ENCODE measurements around the gene TMEM63A.

TMEM63A gene

DNA sequence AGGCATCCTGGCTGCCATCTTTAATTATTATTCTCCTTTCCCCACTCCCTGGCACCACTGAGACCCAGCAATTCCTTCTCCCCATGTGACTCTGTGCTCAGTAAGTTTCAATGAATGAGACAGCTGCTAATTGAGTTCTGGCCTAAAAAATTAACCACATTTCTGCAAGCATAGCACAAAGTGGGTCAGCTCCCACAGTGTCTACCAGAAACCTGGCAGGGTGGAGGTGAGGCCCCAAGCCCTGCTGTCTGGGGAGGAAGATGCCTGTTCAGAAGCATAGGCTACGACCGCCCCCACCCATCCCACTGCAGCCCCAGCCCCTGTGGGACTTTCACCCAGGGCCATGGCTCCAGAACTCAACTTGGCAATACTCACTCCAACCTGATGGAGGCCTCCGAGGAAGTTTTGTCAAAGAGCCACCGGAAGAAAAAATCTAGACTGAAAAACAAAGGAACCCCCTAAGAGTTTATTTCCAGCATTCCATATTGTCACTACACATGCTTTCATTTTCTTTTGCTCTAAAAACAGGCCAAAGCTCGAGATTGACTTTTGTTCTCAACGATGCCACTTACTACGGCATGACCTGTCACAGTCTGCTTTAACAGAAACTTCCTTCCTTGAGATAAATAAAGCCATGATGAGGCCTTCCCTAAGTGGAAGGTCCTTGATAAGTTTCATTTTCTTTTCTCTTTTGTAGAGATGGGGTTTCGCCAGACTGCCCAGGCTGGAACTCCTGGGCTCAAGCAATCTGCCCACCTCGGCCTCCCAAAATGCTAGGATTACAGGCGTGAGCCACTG, 26.5 kb downstream of the TMEM63A start:
- H3K9me3 ChIP-seq (ENCODE audit: control insufficient read depth, low read length): no peaks in the 10 kb centered on the region
- no peaks in the 10 kb centered on the region for H3K27me3 ChIP-seq (ENCODE audit: control insufficient read depth, insufficient read depth, low read length, poor library complexity, severe bottlenecking)
- H3K36me3 ChIP-seq (ENCODE audit: control insufficient read depth, insufficient read depth, low read length): no peaks in the 10 kb centered on the region
- no peak overlapping the region for H3K27ac ChIP-seq (ENCODE audit: insufficient read depth, low read depth, low read length, poor library complexity, severe bottlenecking)
- H3K4me1 ChIP-seq (ENCODE audit: control insufficient read depth, insufficient read depth, low read length): no peaks in the 10 kb centered on the region
- 92 to 94% methylated on average over 10 of the region's 10 CpGs for WGBS, 2 experiments
- H3K4me3 ChIP-seq (ENCODE audit: insufficient read depth, low read depth, low read length): no peak overlapping the region

DNA sequence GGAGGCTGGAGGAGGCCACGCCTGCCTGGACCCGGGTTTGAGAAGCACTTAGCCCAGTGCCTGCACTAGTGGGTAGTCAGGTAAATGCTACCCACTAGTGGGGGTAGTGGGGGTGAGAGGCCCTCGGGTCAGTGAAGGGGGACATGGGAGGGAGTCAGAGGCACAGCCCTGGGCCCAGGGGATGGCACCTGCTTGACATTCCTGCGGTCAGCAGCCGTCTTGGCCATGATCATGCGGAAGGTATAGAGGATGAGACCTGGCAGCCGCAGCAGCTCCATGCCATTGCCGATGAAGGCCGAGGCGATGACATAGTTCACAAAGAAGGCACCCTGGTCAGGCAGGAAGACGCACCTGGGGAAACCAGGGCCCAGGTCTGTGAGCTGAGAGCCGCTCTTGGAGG, 28.7 kb downstream of the TMEM63A start:
- Histone ChIP-seq H3K27me3 (ENCODE audit: control insufficient read depth, insufficient read depth, low read length, poor library complexity, severe bottlenecking) (no peaks in the 10 kb centered on the region), H3K4me1 (ENCODE audit: control insufficient read depth, insufficient read depth, low read length) (peaks cover 3% of the 10 kb centered on the region), H3K36me3 (ENCODE audit: control insufficient read depth, insufficient read depth, low read length) (no peaks in the 10 kb centered on the region), H3K27ac (ENCODE audit: insufficient read depth, low read depth, low read length, poor library complexity, severe bottlenecking) (no peak overlapping the region), H3K9me3 (ENCODE audit: control insufficient read depth, low read length) (no peaks in the 10 kb centered on the region), H3K4me3 (ENCODE audit: insufficient read depth, low read depth, low read length) (no peak overlapping the region)
- 95% methylated on average over 12 of the region's 12 CpGs for WGBS, 2 experiments

DNA sequence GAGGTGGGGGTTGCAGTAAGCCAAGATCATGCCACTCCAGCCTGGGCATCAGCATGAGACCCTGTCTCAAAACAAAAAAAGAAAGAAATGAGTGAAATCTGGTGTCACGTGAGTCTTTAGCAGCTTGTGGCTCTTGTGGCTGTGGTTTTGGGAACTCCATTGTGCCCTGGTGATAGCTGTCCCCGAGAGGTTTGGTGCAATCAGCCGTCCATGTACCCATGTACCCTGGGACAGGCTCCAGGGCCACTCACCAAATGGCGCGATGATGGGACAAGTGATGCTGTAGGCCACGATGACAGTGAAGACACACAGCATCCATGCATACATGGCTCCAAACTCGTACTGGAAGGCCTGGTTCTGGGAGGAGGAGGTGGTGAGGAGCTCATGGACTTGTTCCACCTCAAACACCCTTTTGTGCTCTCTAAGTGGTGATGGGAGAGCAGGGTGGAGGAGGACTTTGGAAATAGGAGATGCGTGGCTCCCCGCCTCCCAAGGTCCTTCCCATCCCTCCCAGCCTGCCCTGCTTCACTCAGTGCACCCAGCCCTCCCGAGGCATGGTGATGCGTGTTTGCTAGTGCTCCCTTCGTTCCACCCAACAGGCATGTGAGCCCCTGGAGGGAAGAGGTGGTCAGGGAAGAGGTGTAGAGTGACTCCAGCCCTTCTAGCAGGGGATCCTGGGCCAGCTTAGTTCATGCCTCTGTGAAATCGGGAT, 29.6 kb downstream of the TMEM63A start:
- Histone ChIP-seq H3K27me3 (ENCODE audit: control insufficient read depth, insufficient read depth, low read length, poor library complexity, severe bottlenecking) (no peaks in the 10 kb centered on the region), H3K4me1 (ENCODE audit: control insufficient read depth, insufficient read depth, low read length) (peaks cover 6% of the 10 kb centered on the region), H3K36me3 (ENCODE audit: control insufficient read depth, insufficient read depth, low read length) (no peaks in the 10 kb centered on the region), H3K27ac (ENCODE audit: insufficient read depth, low read depth, low read length, poor library complexity, severe bottlenecking) (no peak overlapping the region), H3K4me3 (ENCODE audit: insufficient read depth, low read depth, low read length) (no peak overlapping the region), H3K9me3 (ENCODE audit: control insufficient read depth, low read length) (no peaks in the 10 kb centered on the region)
- WGBS, 2 experiments: 94 to 95% methylated on average over 13 of the region's 13 CpGs

DNA sequence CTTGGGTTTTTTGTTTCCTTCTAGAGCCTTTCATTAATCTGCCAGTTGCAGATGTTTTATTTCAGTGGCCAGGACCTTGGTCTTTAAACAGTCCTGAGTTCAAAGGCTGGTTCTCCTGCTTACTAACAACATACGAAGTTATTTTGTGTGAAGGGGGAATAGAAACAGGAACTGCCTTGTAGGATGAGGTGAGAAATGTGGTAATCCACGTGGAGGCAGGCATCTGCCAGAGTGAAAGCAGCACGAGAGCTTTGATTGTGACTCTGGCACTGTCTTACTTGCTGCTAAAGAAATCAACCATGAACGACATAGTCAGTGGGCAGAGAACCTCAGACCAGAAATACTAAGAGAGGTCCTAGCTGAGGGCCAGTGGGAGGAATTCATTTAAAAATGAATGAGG, 30.4 kb downstream of the TMEM63A start:
- 89 to 90% methylated on average over 4 of the region's 4 CpGs for WGBS, 2 experiments
- peaks cover 6% of the 10 kb centered on the region for H3K4me1 ChIP-seq (ENCODE audit: control insufficient read depth, insufficient read depth, low read length)
- H3K36me3 ChIP-seq (ENCODE audit: control insufficient read depth, insufficient read depth, low read length): no peaks in the 10 kb centered on the region
- no peaks in the 10 kb centered on the region for H3K27me3 ChIP-seq (ENCODE audit: control insufficient read depth, insufficient read depth, low read length, poor library complexity, severe bottlenecking)
- no peak overlapping the region for H3K27ac ChIP-seq (ENCODE audit: insufficient read depth, low read depth, low read length, poor library complexity, severe bottlenecking)
- H3K4me3 ChIP-seq (ENCODE audit: insufficient read depth, low read depth, low read length): no peak overlapping the region
- H3K9me3 ChIP-seq (ENCODE audit: control insufficient read depth, low read length): no peaks in the 10 kb centered on the region

DNA sequence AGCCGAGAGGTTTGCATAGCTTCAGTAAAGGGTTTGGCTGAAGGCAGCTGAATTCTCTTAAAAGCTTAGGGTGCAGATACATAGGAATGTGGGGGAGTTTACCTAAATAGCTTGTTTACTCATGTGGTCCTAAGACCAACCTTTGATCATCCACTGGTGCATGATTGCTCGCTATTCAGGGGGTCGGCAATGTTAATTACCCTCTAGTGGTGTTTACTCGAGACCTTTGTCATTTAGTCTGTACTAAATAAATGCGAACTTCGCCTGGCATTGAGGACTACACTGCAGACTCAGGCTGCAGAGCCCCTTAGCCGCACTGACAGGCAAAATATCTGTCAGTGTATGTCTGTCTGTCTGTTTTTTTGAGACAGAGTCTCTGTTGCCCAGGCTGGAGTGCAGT, 31.8 kb downstream of the TMEM63A start:
- Histone ChIP-seq H3K4me1 (ENCODE audit: control insufficient read depth, insufficient read depth, low read length) (peaks cover 14% of the 10 kb centered on the region), H3K36me3 (ENCODE audit: control insufficient read depth, insufficient read depth, low read length) (peaks cover 3% of the 10 kb centered on the region), H3K4me3 (ENCODE audit: insufficient read depth, low read depth, low read length) (no peak overlapping the region), H3K27ac (ENCODE audit: insufficient read depth, low read depth, low read length, poor library complexity, severe bottlenecking) (no peak overlapping the region), H3K9me3 (ENCODE audit: control insufficient read depth, low read length) (no peaks in the 10 kb centered on the region), H3K27me3 (ENCODE audit: control insufficient read depth, insufficient read depth, low read length, poor library complexity, severe bottlenecking) (no peaks in the 10 kb centered on the region)
- 93 to 94% methylated on average over 7 of the region's 7 CpGs for WGBS, 2 experiments

DNA sequence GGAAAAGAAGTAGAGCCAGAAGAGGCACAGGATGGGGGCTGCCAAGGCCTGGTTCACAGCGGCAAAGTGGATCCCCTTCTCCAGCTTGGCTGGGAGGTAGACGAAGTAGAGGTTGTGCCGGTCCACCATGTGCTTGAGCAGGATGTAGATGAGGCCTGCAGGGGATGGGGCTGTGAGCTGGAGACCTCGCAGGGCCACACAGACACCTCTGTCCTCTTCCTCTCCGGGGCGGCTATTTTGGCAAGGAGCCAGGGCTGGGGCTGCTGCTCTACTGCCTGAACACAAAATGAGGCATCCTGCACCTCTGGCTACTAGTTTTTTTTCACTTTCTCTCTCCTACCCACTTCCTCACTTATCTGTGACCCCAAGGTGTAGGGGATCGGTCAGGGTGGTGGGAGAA, 32.3 kb downstream of the TMEM63A start:
- no peak overlapping the region for H3K4me3 ChIP-seq (ENCODE audit: insufficient read depth, low read depth, low read length)
- WGBS, 2 experiments: 91 to 93% methylated on average over 7 of the region's 7 CpGs
- H3K36me3 ChIP-seq (ENCODE audit: control insufficient read depth, insufficient read depth, low read length): peaks cover 3% of the 10 kb centered on the region
- no peaks in the 10 kb centered on the region for H3K27me3 ChIP-seq (ENCODE audit: control insufficient read depth, insufficient read depth, low read length, poor library complexity, severe bottlenecking)
- H3K27ac ChIP-seq (ENCODE audit: insufficient read depth, low read depth, low read length, poor library complexity, severe bottlenecking): no peak overlapping the region
- no peaks in the 10 kb centered on the region for H3K9me3 ChIP-seq (ENCODE audit: control insufficient read depth, low read length)
- H3K4me1 ChIP-seq (ENCODE audit: control insufficient read depth, insufficient read depth, low read length): peaks cover 16% of the 10 kb centered on the region

DNA sequence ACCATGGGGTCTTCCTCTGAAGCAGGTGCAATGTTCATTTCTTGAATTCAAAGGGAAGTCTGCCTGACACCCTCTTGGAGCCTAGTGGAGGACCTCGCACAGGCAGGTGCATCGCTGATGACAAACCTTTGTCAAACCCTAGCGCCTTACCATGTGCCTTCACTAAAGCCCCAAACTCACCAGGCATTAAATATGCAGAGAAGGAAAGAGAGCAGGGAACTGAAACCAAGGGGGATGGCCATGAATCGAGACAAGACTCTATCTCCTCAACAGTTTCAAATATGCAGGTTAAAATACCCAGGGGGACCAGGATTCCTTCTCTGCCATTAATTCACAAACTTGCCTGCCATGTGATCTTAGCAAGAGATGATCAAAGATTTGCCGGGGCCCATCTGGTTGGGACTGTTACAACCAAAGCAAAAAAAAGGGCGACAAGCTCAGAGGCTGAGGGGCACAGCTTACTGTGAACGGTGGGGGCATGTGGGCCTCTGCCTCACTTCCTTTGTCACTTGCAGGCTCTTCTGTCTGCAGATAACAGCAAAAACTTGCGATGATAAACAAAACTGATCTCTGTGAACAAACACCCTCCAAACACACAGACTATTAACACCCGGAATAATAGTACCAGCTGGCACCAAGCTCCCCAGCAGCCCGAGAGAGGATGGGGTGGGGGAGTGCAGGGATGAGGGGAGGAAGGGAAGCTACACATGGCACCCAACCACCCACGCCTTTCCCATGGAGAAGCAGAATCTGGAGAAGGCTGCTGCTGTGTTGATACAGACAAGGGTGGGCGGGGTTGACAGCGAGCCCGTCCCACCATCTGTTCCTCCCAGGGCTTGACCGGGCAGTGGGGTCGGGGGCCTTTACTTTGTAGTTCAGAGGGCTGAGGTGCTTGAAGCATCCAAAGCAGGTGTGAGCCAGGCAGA, 33.9 kb downstream of the TMEM63A start:
- Histone ChIP-seq H3K27ac (ENCODE audit: insufficient read depth, low read depth, low read length, poor library complexity, severe bottlenecking) (no peak overlapping the region), H3K4me3 (ENCODE audit: insufficient read depth, low read depth, low read length) (no peak overlapping the region), H3K27me3 (ENCODE audit: control insufficient read depth, insufficient read depth, low read length, poor library complexity, severe bottlenecking) (no peaks in the 10 kb centered on the region), H3K9me3 (ENCODE audit: control insufficient read depth, low read length) (no peaks in the 10 kb centered on the region), H3K4me1 (ENCODE audit: control insufficient read depth, insufficient read depth, low read length) (peaks cover 16% of the 10 kb centered on the region), H3K36me3 (ENCODE audit: control insufficient read depth, insufficient read depth, low read length) (peaks cover 3% of the 10 kb centered on the region)
- WGBS, 2 experiments: 87% methylated on average over 16 of the region's 16 CpGs

DNA sequence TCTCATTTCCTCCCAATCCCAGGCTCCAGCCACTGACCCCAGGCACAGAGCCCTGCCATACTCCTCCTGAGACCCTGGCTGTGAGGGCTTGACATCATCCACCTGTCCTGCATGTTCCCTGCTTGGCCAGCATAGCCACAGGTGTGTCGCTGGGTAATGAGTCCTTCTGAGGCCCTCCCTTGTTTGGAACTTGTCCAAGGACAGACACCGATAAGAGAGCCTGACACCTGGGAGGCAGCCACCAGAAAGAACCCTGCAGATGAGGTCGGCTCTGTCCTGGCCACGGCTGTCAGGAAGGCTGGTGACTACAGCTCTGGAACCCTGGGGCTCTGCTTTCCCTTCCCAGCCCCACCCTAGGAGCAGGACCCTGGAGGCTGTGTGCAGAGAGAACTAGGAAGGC, 34.6 kb downstream of the TMEM63A start:
- Histone ChIP-seq H3K4me1 (ENCODE audit: control insufficient read depth, insufficient read depth, low read length) (peaks cover 16% of the 10 kb centered on the region), H3K27ac (ENCODE audit: insufficient read depth, low read depth, low read length, poor library complexity, severe bottlenecking) (no peak overlapping the region), H3K9me3 (ENCODE audit: control insufficient read depth, low read length) (no peaks in the 10 kb centered on the region), H3K36me3 (ENCODE audit: control insufficient read depth, insufficient read depth, low read length) (peaks cover 3% of the 10 kb centered on the region), H3K27me3 (ENCODE audit: control insufficient read depth, insufficient read depth, low read length, poor library complexity, severe bottlenecking) (no peaks in the 10 kb centered on the region), H3K4me3 (ENCODE audit: insufficient read depth, low read depth, low read length) (no peak overlapping the region)
- WGBS, 2 experiments: 93% methylated on average over 4 of the region's 4 CpGs

DNA sequence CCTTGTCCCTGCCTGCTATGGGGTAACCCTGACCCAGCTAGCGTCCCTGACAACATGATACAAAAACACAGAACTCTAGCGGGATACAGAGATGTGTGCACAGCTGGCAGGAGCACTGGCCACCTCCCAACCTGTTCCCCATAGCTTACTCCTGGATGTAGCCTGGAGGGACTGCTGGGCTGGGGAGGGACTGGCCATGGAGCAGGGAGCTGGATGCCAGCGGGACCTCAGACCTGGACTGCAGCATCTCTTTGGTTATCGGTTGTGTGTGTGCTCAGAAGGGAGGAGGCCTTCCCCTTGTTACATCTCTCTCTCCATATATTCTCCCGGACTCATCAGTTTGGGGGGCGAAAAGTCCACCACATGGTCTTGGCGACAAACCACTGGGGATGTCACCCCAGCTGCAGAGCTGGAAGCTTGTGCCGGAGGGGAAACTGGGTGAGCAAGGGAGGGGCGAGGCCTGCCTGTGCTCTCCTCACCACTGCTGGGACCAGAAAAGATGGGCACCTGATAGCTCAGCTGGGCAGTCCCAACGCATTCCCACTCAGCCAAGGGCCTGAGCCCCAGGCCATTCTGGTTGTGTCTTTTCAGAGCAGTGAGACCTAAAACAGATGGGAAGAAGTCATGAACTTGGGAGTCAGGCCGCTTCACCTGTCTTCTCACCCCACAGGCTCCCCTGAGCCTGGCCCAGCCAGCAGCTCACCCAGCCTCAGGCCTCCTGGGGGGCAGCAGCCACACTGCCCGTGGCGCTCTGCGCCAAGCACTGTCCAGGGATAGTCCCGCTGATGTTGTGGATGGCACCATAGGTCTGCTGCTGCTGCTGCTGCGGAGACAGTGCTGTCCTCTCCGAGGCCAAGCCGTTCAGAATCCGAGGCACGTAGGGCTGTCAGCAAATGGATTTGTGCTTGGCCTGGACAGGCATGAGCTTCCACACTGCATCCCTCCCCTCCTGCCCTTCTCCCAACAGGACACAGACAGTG, 35.6 kb downstream of the TMEM63A start:
- Histone ChIP-seq H3K4me3 (ENCODE audit: insufficient read depth, low read depth, low read length) (no peak overlapping the region), H3K36me3 (ENCODE audit: control insufficient read depth, insufficient read depth, low read length) (peaks cover 3% of the 10 kb centered on the region), H3K27ac (ENCODE audit: insufficient read depth, low read depth, low read length, poor library complexity, severe bottlenecking) (no peak overlapping the region), H3K27me3 (ENCODE audit: control insufficient read depth, insufficient read depth, low read length, poor library complexity, severe bottlenecking) (no peaks in the 10 kb centered on the region), H3K4me1 (ENCODE audit: control insufficient read depth, insufficient read depth, low read length) (peaks cover 16% of the 10 kb centered on the region), H3K9me3 (ENCODE audit: control insufficient read depth, low read length) (no peaks in the 10 kb centered on the region)
- WGBS, 2 experiments: 94 to 95% methylated on average over 20 of the region's 20 CpGs

Measured in ectodermal cell (in vitro differentiated cells).